Measurements from ENCODE around the gene NCF4. TPM values are rescaled to one million over a fixed set of nuclear protein-coding genes. Genes with fewer than 3 reads are reported as not detected.

Gene NCF4
- total and polyA plus RNA-seq, 2 donors (not counting 1 experiment from before 2014, with no cell fraction given) = 118 to 175 TPM

DNA sequence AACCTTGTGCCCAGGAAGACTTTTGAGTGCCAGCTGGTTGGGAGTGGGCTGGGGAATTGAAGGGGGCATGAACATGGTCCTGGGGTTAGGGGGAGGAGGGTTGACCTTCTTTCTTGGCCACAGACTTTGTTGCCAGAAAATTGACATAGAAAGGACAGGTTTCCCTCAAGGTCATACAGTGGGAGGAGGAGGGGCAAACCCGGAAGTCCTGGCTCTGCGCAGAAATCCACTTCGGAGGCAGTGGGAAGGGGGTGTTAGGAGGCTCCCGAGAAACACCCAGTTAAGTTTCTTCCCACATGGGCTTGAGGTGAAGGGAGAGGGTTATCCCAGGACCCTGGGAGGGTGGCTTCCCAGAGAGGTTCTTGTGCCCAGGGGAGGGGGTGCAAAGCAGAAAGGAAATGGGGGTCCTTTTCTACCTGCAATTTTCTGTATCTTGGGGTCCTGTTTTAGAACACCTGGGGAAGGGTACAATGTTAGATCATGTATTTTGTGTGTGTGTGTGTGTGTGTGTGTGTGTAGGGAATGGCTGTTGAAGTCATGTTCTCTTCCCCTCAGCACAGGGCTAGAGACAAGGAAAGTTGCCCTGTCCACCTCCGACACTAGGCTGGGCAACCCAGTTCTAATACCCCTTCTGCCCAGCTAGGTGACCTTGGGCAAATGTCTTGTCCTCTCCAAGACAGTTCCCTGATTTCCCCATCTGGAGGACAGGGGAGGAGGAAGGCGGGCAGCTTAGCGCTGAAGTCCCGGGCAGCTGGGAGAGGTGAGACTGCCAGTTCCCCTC is 45.1 kb upstream of the NCF4 start:
- 0% methylated on average over 3 of the region's 8 CpGs for WGBS (ENCODE audit: insufficient coverage)
- Histone ChIP-seq H2AFZ (ENCODE audit: insufficient read depth, low read depth, low read length, poor library complexity, severe bottlenecking) (no peak overlapping the region), H3K36me3 (replicated peaks in 1 of 2; ENCODE audit: control extremely low read depth in 1 of 2, control insufficient read depth in 1 of 2, extremely low read depth in 1 of 2, insufficient read depth in 2 of 2, low read length in 1 of 2) (no peaks in the 10 kb centered on the region), H4K20me1 (ENCODE audit: control insufficient read depth, insufficient read depth, low read length, poor library complexity, severe bottlenecking) (no peaks in the 10 kb centered on the region), H3K4me1 (ENCODE audit: control insufficient read depth in 2 of 2, insufficient read depth in 2 of 2, low read length in 2 of 2) (peaks cover 2 to 14% of the 10 kb centered on the region in 2 donors), H3K27ac (ENCODE audit: low read length in 2 of 2) (no peak overlapping the region), H3K27me3 (replicated peaks in 1 of 4; ENCODE audit: control extremely low read depth in 1 of 4, control insufficient read depth in 3 of 4, insufficient read depth in 4 of 4, low read length in 3 of 4) (peaks cover 0 to 54% (median 23%) of the 10 kb centered on the region in 4 experiments), H3K9ac (ENCODE audit: low read length) (no peak overlapping the region), H3K4me3 (ENCODE audit: control extremely low read depth in 1 of 5, extremely low read depth in 1 of 5, insufficient read depth in 1 of 5, low read depth in 2 of 5, low read length in 4 of 5) (no peak overlapping the region), H3K79me2 (ENCODE audit: control insufficient read depth, insufficient read depth, low read length) (no peaks in the 10 kb centered on the region), H3K4me2 (replicated peaks; ENCODE audit: low read depth, low read length, poor library complexity, severe bottlenecking) (no peak overlapping the region), H3K9me3 (ENCODE audit: control extremely low read depth in 1 of 3, control insufficient read depth in 2 of 3, insufficient read depth in 1 of 3, low read length in 2 of 3) (no peaks in the 10 kb centered on the region)
- Mint-ChIP-seq H3K4me1 (peaks cover 3% of the 10 kb centered on the region), H3K27ac (no peak overlapping the region), H3K4me3 (no peak overlapping the region), H3K27me3 (peaks cover 78% of the 10 kb centered on the region), H3K9me3 (ENCODE audit: insufficient read depth) (no peaks in the 10 kb centered on the region)
- ChIA-PET CTCF (no interaction called here), POLR2A (no interaction called here)
- ATAC-seq (ENCODE audit: low read depth) (no peak), DNase-seq (no peak)
- intact Hi-C loops (cut with micrococcal nuclease) = no loop called here
- no peak for TF ChIP-seq CTCF (IDR thresholded peaks at IDR 0.05)
- TF ChIP-seq EZH2 (IDR thresholded peaks at IDR 0.05; ENCODE audit: borderline replicate concordance, insufficient read depth, low read depth, low read length, poor library complexity, severe bottlenecking) = no peak

GRCh38 chr22:36816339-36816635 is 44.5 kb upstream of the NCF4 start:
- Histone ChIP-seq H3K9ac (ENCODE audit: low read length) (no peak overlapping the region), H3K27me3 (replicated peaks in 1 of 4; ENCODE audit: control extremely low read depth in 1 of 4, control insufficient read depth in 3 of 4, insufficient read depth in 4 of 4, low read length in 3 of 4) (peaks cover 0 to 54% (median 23%) of the 10 kb centered on the region in 4 experiments), H3K4me3 (ENCODE audit: control extremely low read depth in 1 of 5, extremely low read depth in 1 of 5, insufficient read depth in 1 of 5, low read depth in 2 of 5, low read length in 4 of 5) (no peak overlapping the region), H4K20me1 (ENCODE audit: control insufficient read depth, insufficient read depth, low read length, poor library complexity, severe bottlenecking) (no peaks in the 10 kb centered on the region), H2AFZ (ENCODE audit: insufficient read depth, low read depth, low read length, poor library complexity, severe bottlenecking) (no peak overlapping the region), H3K9me3 (ENCODE audit: control extremely low read depth in 1 of 3, control insufficient read depth in 2 of 3, insufficient read depth in 1 of 3, low read length in 2 of 3) (no peaks in the 10 kb centered on the region), H3K4me1 (ENCODE audit: control insufficient read depth in 2 of 2, insufficient read depth in 2 of 2, low read length in 2 of 2) (peaks cover 2 to 14% of the 10 kb centered on the region in 2 donors), H3K4me2 (replicated peaks; ENCODE audit: low read depth, low read length, poor library complexity, severe bottlenecking) (no peak overlapping the region), H3K36me3 (replicated peaks in 1 of 2; ENCODE audit: control extremely low read depth in 1 of 2, control insufficient read depth in 1 of 2, extremely low read depth in 1 of 2, insufficient read depth in 2 of 2, low read length in 1 of 2) (no peaks in the 10 kb centered on the region), H3K79me2 (ENCODE audit: control insufficient read depth, insufficient read depth, low read length) (no peaks in the 10 kb centered on the region), H3K27ac (ENCODE audit: low read length in 2 of 2) (no peak overlapping the region)
- ATAC-seq (ENCODE audit: low read depth) (no peak), DNase-seq (no peak)
- TF ChIP-seq EZH2 (IDR thresholded peaks at IDR 0.05; ENCODE audit: borderline replicate concordance, insufficient read depth, low read depth, low read length, poor library complexity, severe bottlenecking) (no peak), CTCF (IDR thresholded peaks at IDR 0.05) (no peak)
- CTCF ChIA-PET = no interaction called here
- H3K4me1 Mint-ChIP-seq = peaks cover 3% of the 10 kb centered on the region
- H3K4me3 Mint-ChIP-seq = no peak overlapping the region
- WGBS (ENCODE audit: insufficient coverage) = 6% methylated on average over 12 of the region's 12 CpGs
- peaks cover 84% of the 10 kb centered on the region for H3K27me3 Mint-ChIP-seq
- intact Hi-C loops (cut with micrococcal nuclease) = no loop called here
- POLR2A ChIA-PET = no interaction called here
- H3K27ac Mint-ChIP-seq = no peak overlapping the region
- no peaks in the 10 kb centered on the region for H3K9me3 Mint-ChIP-seq (ENCODE audit: insufficient read depth)

Measured in B cell (primary cell).